Vein endothelial cell (primary cell): ENCODE results near the gene EBPL. TPM values are rescaled to one million over a fixed set of nuclear protein-coding genes. Genes with fewer than 3 reads are reported as not detected.

Source experiments
- total RNA-seq: library from RNA; depleted of rRNA; stranded (reverse); fragments of >200 nt; gene quantifications from 2 replicates; pipeline ENCODE4 v1.2.3, GENCODE V29; 2012

Gene EBPL
- total RNA-seq: 84.4 and 93.4 TPM in 2 replicates

GRCh38 chr13:49690995-49691784 lies at the start of gene EBPL:
Gene EBPL (minus strand): TSS chr13:49691486. CDS start chr13:49691424, 62 bp downstream.

DNA sequence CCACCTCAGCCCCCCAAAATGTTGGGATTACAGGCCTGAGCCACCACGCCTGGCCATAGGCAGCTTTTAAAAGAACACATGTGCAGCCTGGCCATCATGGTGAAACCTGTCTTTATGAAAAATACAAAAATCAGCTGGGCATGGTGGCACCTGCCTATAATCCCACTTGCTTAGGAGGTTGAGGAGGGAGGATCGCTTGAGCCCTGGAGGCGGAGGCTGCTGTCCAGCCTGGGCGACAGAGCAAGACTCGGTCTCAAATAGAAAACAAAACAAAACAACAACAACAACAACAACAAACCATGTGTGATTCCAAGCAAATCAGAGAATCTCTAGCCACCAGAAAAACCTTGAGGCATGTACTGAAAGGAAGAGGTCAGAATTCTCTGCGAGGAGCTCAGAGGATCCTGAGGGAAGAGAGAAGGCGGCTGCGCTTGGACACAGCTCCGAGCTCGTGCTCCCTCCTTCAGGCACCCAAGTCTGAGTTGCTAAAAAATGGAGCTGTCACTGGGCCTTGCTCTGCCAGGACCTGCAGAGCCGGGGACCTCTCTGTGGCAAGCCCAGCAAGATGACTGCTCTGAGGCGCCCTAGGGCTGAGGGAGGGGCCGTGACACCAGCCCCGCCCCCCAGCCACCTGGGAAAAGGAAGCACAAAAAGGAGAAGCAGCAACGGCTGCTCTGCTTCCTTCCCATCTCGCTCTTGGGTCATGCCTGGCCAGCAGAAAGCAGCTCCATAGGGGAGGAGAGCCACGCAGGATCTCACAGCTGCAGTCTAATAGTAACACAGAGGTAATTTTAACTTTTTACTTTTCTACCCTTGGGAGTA lies 63.2 kb downstream of the EBPL start, which contains the start of gene ARL11:
Gene ARL11, plus strand, starts transcription at position 677 of the 822 bp plus-strand sequence. CDS start 1,941 bp downstream, outside the sequence.

Other genes starting within 250 kb of the EBPL start
- 8.6 and 9.1 TPM in 2 replicates for gene CAB39L, start 247.4 kb downstream of the EBPL start, total RNA-seq
- 5.9 and 6.2 TPM in 2 replicates for gene SETDB2, start 247.2 kb downstream of the EBPL start, total RNA-seq
- 11.8 and 13.5 TPM in 2 replicates for gene PHF11, start 195.5 kb downstream of the EBPL start, total RNA-seq
- 17.6 and 23.0 TPM in 2 replicates for gene RCBTB1, start 105.9 kb downstream of the EBPL start, total RNA-seq
- gene ARL11, start 63.0 kb downstream of the EBPL start, total RNA-seq: 0.10 and 0.33 TPM in 2 replicates
- gene KPNA3, start 101.2 kb upstream of the EBPL start, total RNA-seq: 41.5 and 58.6 TPM in 2 replicates
- gene SPRYD7, start 244.9 kb upstream of the EBPL start, total RNA-seq: 4.6 and 7.4 TPM in 2 replicates